SU-DHL-6 (cell line): ENCODE measurements around the gene CPNE2.

Experiments used
- H2AFZ ChIP-seq: fragments of 200-600 bp; sonication (generic); 2 replicates; pipeline ENCODE4 v1.6.1; 2014; ENCODE audit warnings: low read depth, mild to moderate bottlenecking, moderate library complexity, mixed read lengths, antibody characterized with exemption, low read length; ENCODE audit not compliant: severe bottlenecking
- H3F3A ChIP-seq: fragments of 200-600 bp; shearing (Covaris generic); 2 replicates; pipeline ENCODE4 v1.6.0; 2016; ENCODE audit warnings: antibody characterized with exemption, mild to moderate bottlenecking; ENCODE audit not compliant: insufficient read depth
- H3K27ac ChIP-seq: fragments of 200-600 bp; sonication (generic); 2 replicates; pipeline ENCODE4 v1.5.1; 2016; ENCODE audit warnings: low read depth, mild to moderate bottlenecking, low read length, moderate library complexity, mixed read lengths
- H3K27me3 ChIP-seq: fragments of 200-600 bp; sonication (generic), shearing (Covaris generic); 2 replicates; pipeline ENCODE4 v1.6.0; 2014; ENCODE audit warnings: mild to moderate bottlenecking, low read length
- H3K36me3 ChIP-seq: fragments of 200-600 bp; sonication (generic); 2 replicates; pipeline ENCODE4 v1.6.1; 2014; ENCODE audit warnings: mild to moderate bottlenecking, low read length, mixed read lengths
- H3K4me2 ChIP-seq: fragments of 300-600, 200-600 bp; shearing (Covaris generic), sonication (generic); 2 replicates; pipeline ENCODE4 v1.6.0; 2014; ENCODE audit warnings: low read length, low read depth, mild to moderate bottlenecking; ENCODE audit not compliant: poor library complexity, severe bottlenecking
- H3K4me3 ChIP-seq: fragments of 200-600 bp; sonication (generic); 2 replicates; pipeline ENCODE4 v1.5.1; 2014; ENCODE audit warnings: antibody characterized with exemption, low read length, mild to moderate bottlenecking, mixed read lengths; ENCODE audit not compliant: insufficient read depth, poor library complexity, severe bottlenecking
- H3K79me2 ChIP-seq: fragments of 200-600 bp; sonication (generic); 2 replicates; pipeline ENCODE4 v1.6.1; 2014; ENCODE audit warnings: mild to moderate bottlenecking, low read length, moderate library complexity; ENCODE audit not compliant: insufficient read depth
- H3K9ac ChIP-seq: fragments of 200-600 bp; sonication (generic); 2 replicates; pipeline ENCODE4 v1.7.0; 2014; ENCODE audit warnings: mild to moderate bottlenecking, low read length
- H3K9me2 ChIP-seq: fragments of 200-600 bp; sonication (generic); replicated peaks from 2 replicates; pipeline ENCODE4 v1.6.1; 2014; ENCODE audit warnings: low read length; ENCODE audit not compliant: insufficient read depth
- H3K9me3 ChIP-seq: fragments of 200-600 bp; sonication (generic); 2 replicates; pipeline ENCODE4 v1.6.1; 2014; ENCODE audit warnings: low read length, mixed read lengths; ENCODE audit not compliant: insufficient read depth
- H4K20me1 ChIP-seq: fragments of 200-600 bp; sonication (generic); 2 replicates; pipeline ENCODE4 v1.6.1; 2014; ENCODE audit warnings: low read depth, mild to moderate bottlenecking, antibody characterized with exemption, low read length, moderate library complexity, mixed read lengths
- EZH2phosphoT487 ChIP-seq: fragments of 200-600 bp; sonication (generic), shearing (Covaris generic); conservative IDR thresholded peaks from 2 replicates; pipeline ENCODE4 v1.6.1; 2018; ENCODE audit warnings: mild to moderate bottlenecking, antibody characterized with exemption, low read length, moderate library complexity, mixed read lengths
- TF ChIP-seq, protein P1 (sequence below): fragments of 200-600 bp; sonication (generic); IDR thresholded peaks from one replicate; pipeline ENCODE4 v1.5.1; 2017; ENCODE audit warnings: antibody characterized with exemption, mild to moderate bottlenecking, low read length, moderate library complexity; ENCODE audit not compliant: insufficient read depth, poor library complexity, severe bottlenecking

Gene CPNE2

GRCh38 chr16:57178793-57179212 is 86.4 kb downstream of the CPNE2 start:
- Histone ChIP-seq H3F3A (0 out of 2 replicates have a peak, but pooled peaks cover 4% of the 10 kb centered on the region), H3K27ac (no peak overlapping the region), H3K79me2 (peaks cover 73% of the 10 kb centered on the region), H3K4me3 (no peak overlapping the region), H2AFZ (no peak overlapping the region), H3K9me3 (no peaks in the 10 kb centered on the region), H3K9ac (no peak overlapping the region), H3K9me2 (no peaks in the 10 kb centered on the region), H3K27me3 (no peaks in the 10 kb centered on the region), H3K36me3 (0 out of 2 replicates have a peak, but pooled peaks cover 3% of the 10 kb centered on the region), H3K4me2 (no peak overlapping the region), H4K20me1 (peaks cover 6% of the 10 kb centered on the region; the same call in 1 of the 2 replicates)
- TF ChIP-seq, protein P1, sequence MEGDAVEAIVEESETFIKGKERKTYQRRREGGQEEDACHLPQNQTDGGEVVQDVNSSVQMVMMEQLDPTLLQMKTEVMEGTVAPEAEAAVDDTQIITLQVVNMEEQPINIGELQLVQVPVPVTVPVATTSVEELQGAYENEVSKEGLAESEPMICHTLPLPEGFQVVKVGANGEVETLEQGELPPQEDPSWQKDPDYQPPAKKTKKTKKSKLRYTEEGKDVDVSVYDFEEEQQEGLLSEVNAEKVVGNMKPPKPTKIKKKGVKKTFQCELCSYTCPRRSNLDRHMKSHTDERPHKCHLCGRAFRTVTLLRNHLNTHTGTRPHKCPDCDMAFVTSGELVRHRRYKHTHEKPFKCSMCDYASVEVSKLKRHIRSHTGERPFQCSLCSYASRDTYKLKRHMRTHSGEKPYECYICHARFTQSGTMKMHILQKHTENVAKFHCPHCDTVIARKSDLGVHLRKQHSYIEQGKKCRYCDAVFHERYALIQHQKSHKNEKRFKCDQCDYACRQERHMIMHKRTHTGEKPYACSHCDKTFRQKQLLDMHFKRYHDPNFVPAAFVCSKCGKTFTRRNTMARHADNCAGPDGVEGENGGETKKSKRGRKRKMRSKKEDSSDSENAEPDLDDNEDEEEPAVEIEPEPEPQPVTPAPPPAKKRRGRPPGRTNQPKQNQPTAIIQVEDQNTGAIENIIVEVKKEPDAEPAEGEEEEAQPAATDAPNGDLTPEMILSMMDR, result no peak
- no peak for TF ChIP-seq EZH2phosphoT487

GRCh38 chr16:57179215-57179828 is 86.9 kb downstream of the CPNE2 start:
- H3F3A ChIP-seq, result 0 out of 2 replicates have a peak, but pooled peaks cover 4% of the 10 kb centered on the region
- H3K9ac ChIP-seq, result no peak overlapping the region
- peaks cover 78% of the 10 kb centered on the region for H3K79me2 ChIP-seq
- TF ChIP-seq EZH2phosphoT487, result no peak
- TF ChIP-seq, protein P1, result no peak
- H2AFZ ChIP-seq, result no peak overlapping the region
- H3K9me2 ChIP-seq, result no peaks in the 10 kb centered on the region
- no peak overlapping the region for H3K27ac ChIP-seq
- H3K4me3 ChIP-seq, result no peak overlapping the region
- peaks cover 6% of the 10 kb centered on the region; the same call in 1 of the 2 replicates for H4K20me1 ChIP-seq
- 0 out of 2 replicates have a peak, but pooled peaks cover 3% of the 10 kb centered on the region for H3K36me3 ChIP-seq
- no peaks in the 10 kb centered on the region for H3K27me3 ChIP-seq
- no peaks in the 10 kb centered on the region for H3K9me3 ChIP-seq
- no peak overlapping the region for H3K4me2 ChIP-seq

DNA sequence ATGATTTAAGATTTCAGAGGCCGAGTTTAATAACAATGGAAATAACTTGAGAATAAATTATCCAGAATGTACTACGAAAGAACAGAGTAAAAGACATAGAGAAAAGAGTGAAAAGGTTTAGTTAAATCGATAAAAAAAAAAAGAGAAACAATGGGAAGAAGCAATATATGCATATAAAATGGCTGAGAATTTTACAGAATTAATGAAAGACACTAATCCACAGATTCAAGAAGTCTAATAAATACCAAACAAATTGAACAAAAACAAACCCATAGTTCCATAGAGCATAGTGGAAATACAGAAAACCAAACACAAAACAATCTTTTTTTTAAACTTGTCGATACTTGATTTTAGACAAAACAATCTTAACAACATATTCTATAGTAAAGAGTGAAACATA is 91.7 kb downstream of the CPNE2 start:
- Histone ChIP-seq H4K20me1 (peaks cover 6% of the 10 kb centered on the region; the same call in 1 of the 2 replicates), H3K36me3 (no peaks in the 10 kb centered on the region), H3K79me2 (peaks cover 89% of the 10 kb centered on the region), H3K4me2 (peak overlapping the region; percentile 86), H3K27ac (no peak overlapping the region), H3F3A (no peaks in the 10 kb centered on the region), H3K27me3 (no peaks in the 10 kb centered on the region), H3K9me3 (no peaks in the 10 kb centered on the region), H2AFZ (no peak overlapping the region), H3K9ac (peak overlapping the region; percentile 90), H3K4me3 (peak overlapping the region; percentile 73), H3K9me2 (no peaks in the 10 kb centered on the region)
- TF ChIP-seq, protein P1, result no peak
- TF ChIP-seq EZH2phosphoT487, result no peak
